ENCODE data around the gene SEMA3B.
"Not testable (repeated sequence)": the region's sequence is repeated elsewhere in the genome, so short reads cannot be mapped to it uniquely, and the experiment has no call there.

The SEMA3B gene

DNA sequence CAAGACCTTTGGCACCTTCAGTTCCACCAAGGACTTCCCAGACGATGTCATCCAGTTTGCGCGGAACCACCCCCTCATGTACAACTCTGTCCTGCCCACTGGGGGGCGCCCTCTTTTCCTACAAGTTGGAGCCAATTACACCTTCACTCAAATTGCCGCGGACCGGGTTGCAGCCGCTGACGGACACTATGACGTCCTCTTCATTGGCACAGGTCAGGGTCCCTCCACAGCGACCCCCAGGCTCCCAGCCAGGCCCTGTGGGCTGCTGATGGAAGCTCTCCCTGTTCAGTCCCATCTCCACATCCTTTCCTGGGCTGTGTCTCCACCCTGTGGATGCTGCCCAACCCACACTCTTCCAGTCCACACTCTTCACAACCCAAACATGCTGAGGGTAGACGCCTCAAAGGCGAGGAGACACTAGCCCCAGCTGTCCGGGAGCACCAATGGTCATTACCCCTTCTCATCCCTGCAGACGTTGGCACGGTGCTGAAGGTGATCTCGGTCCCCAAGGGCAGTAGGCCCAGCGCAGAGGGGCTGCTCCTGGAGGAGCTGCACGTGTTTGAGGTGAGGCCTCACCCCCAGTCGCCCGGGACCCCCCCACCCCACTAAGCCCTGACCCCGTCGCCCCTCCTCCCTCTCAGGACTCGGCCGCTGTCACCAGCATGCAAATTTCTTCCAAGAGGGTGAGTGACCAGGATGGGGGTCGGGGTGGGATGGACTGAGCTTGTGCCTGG is 5.6 kb downstream of the SEMA3B start:
- peak; percentile 84 for DNase-seq

DNA sequence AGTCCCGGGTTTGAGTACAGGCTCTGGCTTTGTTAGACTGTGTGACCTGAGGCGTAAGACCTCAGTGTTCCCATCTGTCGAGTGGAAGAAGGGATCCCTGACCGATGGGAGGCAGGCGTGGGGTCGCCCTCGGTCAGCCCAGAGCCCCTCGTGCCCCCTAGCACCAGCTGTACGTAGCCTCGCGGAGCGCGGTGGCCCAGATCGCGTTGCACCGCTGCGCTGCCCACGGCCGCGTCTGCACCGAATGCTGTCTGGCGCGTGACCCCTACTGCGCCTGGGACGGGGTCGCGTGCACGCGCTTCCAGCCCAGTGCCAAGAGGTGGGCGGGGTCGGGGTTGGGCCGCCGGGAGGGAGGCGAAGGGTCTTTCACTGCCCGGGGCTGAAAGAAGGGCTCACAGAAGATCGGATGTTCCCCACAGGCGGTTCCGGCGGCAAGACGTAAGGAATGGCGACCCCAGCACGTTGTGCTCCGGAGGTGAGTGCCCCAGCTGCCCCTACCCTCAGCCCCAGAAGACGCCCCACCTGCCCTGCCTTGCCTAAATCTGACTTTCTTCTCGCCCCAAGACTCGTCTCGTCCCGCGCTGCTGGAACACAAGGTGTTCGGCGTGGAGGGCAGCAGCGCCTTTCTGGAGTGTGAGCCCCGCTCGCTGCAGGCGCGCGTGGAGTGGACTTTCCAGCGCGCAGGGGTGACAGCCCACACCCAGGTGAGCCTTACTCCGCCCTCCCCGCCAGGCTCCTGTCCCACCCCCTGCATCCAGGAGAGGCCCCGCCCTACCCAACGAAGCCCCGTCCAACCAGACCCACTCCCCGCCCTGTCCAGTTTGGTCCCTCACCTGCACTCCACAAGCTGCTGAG is 6.4 kb downstream of the SEMA3B start:
- DNase-seq, result no peak

DNA sequence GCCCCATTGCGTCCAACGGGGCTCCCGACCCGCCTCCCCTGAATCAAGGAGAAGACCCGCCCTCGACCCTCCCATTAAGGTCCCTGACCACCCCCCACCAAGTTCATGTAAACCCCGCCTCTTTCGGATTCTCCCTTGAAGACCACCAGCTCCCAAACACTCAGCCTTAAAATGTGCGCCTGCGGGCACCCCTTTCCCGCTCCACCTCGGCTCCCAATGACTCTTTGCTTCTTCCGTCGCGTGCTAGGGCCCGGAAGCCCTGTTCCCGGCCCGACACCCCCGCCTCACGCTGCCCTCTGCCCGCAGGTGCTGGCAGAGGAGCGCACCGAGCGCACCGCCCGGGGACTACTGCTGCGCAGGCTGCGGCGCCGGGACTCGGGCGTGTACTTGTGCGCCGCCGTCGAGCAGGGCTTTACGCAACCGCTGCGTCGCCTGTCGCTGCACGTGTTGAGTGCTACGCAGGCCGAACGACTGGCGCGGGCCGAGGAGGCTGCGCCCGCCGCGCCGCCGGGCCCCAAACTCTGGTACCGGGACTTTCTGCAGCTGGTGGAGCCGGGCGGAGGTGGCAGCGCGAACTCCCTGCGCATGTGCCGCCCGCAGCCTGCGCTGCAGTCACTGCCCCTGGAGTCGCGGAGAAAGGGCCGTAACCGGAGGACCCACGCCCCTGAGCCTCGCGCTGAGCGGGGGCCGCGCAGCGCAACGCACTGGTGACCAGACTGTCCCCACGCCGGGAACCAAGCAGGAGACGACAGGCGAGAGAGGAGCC is 7.2 kb downstream of the SEMA3B start:
- DNase-seq, result no peak

DNA sequence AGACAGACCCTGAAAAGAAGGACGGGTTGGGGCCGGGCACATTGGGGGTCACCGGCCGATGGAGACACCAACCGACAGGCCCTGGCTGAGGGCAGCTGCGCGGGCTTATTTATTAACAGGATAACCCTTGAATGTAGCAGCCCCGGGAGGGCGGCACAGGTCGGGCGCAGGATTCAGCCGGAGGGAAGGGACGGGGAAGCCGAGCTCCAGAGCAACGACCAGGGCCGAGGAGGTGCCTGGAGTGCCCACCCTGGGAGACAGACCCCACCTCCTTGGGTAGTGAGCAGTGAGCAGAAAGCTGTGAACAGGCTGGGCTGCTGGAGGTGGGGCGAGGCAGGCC is 7.8 kb downstream of the SEMA3B start:
- no peak for DNase-seq

DNA sequence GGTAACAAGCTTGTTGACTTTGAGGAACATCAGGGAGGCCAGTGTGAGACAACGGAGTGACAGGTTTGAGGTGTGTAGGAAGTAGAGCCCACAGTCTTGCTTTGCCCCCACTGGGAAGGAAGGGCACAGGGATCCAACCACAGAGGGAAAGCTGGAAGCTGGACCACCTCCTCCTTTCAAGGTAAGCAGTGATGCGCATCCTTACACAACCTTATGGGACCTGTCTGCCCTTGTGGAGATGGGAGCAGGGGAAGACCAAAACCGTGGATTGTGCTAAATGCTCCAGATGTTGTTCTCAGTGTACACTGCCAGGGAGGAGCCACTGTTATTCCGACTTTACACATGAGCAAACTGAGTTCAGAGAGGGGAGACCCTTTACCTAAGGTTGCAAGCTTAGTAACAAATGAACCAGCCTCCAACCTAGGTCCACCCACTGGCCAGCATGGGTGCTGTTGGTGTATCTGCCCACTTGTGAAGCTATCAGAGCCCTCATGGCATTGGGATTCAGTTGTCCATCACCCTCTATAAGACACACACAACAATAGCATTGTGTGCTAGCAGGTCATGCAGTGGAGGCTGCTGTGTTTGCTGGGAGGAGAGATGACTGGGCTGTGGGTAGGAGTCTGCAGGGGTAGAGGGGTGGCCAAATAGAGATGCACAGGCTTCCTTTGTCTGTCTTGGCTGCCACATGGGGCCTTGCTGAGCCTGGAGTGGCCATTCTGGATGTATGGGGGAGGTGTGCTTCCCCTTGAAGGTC is 9.4 kb downstream of the SEMA3B start:
- DNase-seq, result no peak

DNA sequence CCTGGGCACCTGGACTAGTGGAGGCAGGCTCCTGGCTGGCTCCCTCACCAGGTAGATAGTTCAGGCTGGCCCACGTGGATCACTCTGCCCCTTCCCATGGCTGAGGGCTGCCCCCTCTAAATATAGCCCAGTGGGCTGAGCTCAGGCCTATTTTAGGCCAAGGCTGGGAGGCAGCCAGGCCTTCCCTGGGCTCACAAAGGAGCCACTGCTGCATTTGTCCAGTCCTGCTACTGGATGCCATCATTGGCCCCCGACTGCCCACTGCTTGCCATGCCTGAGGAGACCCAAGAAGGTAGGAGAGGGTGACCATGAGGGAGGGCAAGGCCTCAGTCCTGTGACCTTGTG is 9.9 kb downstream of the SEMA3B start, which contains the start of gene LSMEM2:
LSMEM2 (plus strand) TSS at position 208 of the 345 bp plus-strand sequence; CDS start at position 235, 27 bp downstream.
- no peak for DNase-seq

DNA sequence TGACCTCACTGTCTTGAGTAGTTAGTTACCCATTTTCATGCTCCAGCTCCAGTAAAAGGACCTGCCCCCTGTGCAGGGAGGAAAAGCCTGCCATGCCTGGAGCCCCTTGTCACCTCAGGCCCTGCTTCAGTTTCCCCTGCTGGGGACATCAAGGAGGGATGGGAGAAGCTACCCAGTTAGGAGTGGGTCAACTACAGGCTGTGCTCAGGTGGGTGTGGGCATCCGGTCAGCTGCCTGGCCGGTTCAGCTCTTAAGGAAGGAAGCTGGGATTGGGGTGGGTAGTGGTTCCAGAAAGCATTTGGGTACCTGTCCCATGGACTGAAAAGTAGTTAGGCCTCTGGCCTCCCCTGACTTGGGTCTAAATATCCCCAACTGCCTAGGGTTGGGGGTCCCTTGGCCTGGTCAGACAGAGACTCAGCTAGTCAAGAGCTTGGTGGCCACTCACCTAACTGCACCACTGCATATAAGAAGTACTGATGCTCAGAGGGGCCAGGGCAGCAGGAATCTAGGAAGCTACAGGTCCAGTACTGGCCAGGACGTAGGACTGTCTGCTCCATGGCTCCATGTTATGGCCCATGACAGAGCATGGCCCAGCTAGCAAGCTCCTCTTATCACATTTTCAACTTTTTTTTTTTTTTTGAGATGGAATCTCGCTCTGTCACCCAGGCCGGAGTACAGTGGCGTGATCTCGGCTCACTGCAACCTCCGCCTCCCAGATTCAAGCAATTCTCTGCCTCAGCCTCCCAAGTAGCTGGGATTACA is 10.5 kb downstream of the SEMA3B start:
- no peak for DNase-seq

DNA sequence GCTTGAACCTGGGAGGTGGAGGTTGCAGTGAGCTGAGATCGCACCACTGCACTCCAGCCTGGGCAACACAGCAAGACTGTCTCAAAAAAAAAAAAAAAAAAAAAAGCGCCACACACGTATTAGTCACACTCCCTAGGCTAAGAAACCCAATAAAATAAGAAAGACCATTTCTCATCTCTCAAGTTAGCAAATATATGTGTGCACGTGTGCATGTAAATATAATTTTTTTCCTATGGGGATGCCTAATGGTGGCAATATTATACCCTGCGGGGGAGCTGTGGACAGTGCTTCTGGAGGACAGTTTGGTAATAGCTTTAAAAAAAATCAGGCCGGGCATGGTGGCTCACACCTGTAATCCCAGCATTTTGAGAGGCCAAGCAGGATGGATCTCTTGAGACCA is 15.2 kb downstream of the SEMA3B start:
- not testable (repeated sequence) for DNase-seq

DNA sequence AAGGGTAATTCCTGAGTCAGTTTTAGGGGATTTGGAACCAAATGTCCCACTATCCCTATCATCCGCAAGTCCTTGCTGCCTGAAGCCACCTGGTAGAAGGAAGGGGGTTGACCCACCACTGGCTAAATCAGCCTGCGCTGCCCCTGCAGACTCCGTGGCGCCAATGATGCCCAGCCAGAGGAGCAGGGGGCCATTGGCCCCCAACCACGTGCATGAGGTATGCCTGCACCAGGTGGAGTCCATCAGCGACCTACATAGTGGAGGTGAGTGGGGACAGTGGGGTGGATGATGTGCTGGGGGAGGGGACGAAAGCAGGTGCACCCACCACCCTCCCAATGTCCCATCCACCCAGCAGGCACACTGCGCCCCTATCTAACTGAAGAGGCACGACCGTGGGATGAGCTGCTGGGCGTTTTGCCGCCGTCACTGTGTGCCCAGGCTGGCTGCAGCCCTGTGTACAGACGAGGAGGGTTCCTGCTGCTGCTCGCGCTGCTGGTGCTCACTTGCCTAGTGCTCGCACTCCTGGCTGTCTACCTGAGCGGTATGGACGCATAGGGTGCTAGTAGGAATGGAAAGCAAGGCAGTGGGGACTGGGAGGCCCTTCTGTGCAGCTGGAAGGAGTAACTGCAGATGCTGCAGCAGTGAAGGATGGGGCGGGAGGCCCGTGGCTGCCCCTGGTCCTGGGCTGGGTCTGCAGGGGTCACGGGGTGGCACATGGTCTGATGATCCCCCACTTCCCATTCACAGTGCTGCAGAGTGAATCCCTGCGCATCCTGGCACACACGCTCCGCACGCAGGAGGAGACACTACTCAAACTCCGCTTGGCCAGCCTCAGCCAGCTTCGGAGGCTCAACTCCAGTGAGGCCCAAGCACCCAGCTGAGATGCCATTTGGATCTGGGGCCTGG is 17.6 kb downstream of the SEMA3B start:
- no peak for DNase-seq

DNA sequence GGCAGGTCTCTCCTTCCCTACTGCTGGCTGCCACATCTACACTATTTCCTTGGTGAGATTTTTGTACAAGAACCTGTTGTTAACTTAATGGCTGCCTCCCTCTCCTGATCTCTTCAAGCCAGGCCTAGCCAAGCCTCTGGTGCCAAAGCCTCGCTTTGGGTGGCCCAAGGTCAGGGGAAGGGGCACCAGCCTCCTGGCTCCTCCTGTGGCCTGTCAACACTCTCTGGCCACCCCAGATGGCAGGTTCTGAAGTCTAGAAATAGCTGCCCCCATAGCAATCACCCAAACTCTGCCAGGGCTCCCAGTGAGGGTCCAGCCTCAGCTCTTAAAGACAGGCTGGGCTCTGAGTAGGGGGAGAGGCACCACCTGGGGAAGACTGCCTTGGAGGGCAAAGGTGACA is 18.3 kb downstream of the SEMA3B start:
- no peak for DNase-seq

DNA sequence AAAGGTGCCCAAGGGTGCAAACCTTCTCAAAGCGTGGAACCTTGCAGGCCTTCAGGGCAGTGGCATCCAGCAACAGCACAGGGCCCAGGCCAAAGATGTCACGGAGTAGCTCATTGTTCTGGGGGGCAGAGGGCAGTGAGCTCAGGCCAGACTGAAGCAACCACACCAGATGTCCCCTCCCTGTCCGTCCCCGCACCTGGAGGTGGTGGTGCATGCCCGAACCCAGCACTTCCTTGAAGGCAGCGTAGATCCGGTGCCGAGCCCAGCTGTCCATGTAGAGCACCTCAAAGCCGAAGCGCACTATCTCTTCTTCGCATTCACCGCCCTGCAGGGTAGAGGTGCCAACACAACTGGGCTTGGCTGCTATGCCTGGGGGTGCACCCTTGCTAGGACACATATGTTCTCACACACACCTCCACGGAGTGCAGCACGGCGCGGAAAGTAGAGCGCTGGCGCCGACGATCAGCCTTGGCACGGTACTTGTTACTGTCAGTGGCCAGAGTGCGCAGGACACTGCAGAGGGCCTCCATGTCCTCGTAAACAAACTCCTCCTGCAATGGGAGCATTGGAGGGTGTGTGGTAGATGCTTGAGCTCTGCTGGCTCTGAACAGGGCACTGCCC is 19.6 kb downstream of the SEMA3B start:
- no peak for DNase-seq

DNA sequence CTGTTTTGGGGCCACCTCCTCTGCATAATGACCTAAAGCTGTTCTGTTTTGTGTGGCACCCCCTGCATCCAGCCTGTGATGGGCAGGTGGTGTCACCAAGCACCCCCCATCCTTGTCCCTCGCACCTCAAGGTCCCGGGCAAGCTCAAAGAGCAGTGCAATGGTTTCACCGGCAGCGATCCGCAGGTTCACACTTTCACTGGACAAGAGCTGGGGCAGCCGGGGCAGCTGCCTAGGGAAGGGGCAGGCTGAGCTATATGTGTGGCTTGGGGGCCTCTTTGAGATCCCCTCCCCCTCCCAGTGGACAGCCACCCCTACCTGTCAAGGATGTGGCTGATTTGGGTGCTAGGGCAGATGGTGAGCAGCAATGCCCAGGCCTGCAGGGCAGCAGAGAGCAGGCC is 20.2 kb downstream of the SEMA3B start:
- no peak for DNase-seq

DNA sequence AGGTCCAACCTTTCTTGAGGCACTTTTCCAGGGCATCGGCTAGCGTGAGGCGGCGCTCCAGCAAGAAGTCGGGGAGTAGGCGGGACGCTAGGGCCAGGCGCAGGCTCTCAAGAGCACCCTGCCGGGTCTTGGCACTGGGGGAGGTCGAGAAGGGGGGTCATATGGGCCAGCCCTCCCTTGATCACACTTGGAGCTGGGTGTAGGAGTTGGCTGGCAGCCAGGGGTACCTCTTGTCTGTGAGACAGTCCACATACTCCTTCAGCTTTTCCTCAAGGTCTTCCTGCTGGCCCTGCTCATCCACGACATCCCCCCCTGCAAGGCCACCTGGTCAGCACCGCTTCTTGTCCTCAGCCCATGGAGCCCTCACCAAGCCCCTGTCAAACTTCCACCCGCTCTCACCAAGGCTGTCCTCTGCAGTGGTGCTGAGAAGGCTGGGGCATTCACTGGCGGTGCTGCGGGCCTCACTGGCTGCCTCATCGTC is 21.3 kb downstream of the SEMA3B start:
- no peak for DNase-seq

DNA sequence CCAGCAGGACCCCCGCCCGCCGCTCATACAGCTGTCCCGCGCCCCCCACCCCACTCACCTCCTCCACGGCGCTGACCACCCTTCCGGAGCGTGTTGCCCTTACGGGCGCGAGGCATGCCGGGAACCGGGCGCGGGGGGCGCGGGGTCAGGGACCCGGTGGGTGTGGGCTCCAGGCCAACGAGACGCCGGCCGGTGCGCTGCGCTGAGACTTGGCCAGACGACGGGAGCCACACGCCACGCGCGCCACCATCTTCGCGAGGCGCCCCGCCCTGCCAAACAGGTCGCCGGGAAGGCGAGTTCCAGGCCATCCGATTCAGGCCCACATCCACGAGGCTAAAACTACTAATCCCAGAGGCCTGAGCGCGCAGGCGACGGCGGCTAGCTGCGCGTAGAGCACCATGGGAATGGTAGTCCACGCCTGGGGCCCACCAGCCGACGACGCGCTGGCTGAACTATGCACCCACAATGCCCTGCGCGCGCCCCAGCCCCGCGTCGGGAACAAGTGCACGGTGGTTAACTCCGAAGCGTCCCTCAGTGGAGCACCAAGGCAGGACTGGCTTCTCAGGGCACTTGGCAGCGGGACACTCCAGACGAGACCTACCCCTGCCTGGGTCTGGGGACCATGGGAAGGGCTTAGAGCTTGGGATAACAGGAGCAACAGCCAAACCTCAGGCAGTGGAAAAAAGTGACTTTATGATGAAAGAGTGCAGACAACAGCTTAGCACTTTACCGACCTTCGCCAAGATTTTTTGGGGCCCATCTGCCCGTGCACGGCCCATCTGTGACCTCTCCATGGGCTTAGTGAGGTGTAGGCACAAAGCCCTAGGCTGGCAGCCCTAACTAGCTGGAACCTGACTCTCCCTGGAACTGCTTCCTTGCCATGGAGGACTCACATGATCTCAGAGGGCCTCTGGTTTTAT is 23.5 kb downstream of the SEMA3B start, which contains the start of gene IFRD2:
IFRD2 (minus strand) TSS at position 271 of the 920 bp plus-strand sequence; CDS start at position 116, 155 bp downstream.
- DNase-seq, result peak; percentile 93

DNA sequence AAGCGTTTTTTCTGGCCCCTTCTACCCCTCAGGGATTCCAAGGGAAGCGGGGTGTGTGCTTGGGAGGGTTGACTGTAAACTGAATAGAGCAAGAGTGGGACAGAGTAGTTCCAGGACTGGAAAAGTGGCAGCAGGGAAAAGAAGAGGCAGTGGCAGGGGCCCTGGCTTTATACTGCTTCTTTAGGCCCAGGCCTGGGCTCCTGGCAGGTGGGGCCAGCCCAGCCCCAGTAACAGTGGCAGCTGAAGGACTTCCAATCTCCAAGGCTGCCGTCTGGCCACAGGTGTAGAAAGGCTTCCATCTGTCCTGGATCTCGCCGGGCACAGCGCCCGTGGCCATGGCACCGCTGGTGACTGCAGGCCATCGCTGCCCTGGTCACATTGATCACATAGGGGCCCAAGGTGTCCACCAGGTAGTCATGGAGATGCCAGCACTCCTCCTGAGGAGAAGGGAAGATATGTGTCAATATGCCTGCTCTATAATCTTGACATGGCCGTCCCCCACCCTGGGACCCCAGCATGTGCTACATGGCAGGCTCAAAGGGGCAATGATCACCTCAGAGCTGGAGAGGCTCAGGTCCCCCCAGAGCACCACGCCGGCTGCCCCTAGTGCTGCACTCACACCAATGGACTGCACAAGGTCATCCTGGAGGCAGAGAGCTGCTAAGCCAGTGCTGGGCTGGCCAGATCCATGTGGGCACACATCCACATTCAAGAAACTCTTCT is 24.3 kb downstream of the SEMA3B start:
- DNase-seq, result no peak

DNA sequence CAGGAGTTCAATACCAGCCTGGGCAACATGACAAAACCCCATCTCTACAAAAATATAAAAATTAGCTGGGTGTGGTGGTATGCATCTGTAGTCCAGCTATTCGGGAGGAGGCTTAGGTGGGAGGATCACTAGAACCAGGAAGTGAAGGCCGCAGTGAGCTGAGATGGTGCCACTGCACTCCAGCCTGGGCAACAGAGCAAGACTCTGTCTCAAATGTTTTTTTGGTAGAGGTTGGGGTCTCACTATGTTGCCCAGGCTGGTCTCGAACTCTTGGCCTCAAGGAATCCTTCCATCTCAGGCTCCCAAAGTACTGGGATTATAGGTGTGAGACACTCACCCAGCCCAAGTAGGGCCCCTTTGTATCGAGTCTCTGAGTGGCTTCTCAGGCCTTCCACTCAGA is 25.1 kb downstream of the SEMA3B start:
- no peak for DNase-seq

DNA sequence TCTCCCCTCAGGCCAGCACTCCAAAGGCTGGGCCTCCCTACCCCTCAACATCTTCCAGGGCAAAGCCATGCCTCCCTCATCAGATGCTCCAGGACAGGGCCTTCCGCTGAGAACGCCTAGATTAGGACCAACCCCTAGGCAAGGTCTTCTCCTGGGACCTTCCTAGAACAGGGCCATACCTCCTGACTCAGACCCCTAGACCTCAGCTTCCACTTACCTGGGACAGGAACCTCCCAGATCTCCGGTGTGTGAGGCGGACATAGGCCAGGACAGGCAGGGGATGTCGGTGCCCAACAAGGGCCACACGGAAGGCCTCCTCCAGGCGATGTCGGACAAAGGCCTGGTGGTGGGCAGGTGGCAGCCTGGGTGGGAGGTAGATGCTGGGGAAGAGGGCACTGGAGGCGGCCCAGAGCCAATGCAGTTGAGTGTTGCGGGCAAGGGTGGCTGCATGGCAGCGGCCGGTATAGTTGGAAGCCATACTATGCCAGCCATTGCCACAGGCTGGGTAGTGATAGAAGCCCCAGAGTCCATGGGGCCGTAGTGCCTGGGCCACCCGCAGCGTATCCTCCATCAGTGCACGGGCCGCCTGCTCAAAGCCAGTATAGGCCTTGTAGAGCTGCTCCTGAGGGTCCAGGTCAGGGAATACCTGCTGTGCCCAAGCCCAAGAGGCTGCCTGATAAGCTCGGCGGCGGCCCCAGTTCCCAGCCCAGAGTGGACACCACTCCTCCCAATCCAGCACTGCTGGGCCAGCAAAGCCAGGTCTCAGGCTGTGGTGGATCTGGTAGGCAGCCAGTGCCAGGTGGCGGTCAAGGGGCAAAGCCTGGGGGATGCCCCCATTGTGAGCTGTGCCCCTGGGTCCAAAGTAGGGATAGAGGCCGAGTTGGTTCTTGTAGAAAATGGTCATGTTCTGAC is 25.8 kb downstream of the SEMA3B start:
- no peak for DNase-seq
